GM12878 (cell line): ENCODE data around the gene TAPBP. TPM values are rescaled to one million over a fixed set of nuclear protein-coding genes. Genes with fewer than 3 reads are reported as not detected.

ENCODE experiments used
- ATAC-seq: fragments of 200-7000 bp; cut with Tn5 transposase; 3 replicates; pipeline ENCODE4 v1.9.1; 2020; ENCODE audit warnings: mild to moderate bottlenecking, moderate library complexity
- BruUV-seq: library from RNA; stranded (reverse); fragments of 400-500 nt; replicated peaks from 2 replicates; lab custom pipeline; 2021; lab: Mats Ljungman, UMichigan
- CTCF ChIA-PET: fragments of 300-600 bp; sonication (Branson Sonifier 250); formaldehyde crosslinking; extraction: SDS; loops from one replicate; lab custom pipeline; 2021; ENCODE audit warnings: inconsistent platforms; lab: Yijun Ruan, JAX
- POLR2A ChIA-PET: fragments of 350-600 bp; formaldehyde crosslinking; extraction: SDS; loops from one replicate; lab custom pipeline; 2021; ENCODE audit warnings: inconsistent platforms; lab: Charles Lee
- RAD21 ChIA-PET: fragments of 300-600 bp; sonication (Branson Sonifier 250); formaldehyde crosslinking; loops from one replicate; lab custom pipeline; 2023; ENCODE audit warnings: antibody characterized with exemption; ENCODE audit not compliant: unreplicated experiment; lab: Charles Lee
- SMC1A ChIA-PET: fragments of 300-600 bp; sonication (Branson Sonifier 250); formaldehyde crosslinking; loops from one replicate; lab custom pipeline; 2023; ENCODE audit not compliant: unreplicated experiment, uncharacterized antibody; lab: Charles Lee
- DNase-seq: peaks from one replicate; pipeline ENCODE4 v3.0.0-alpha.2; 2011; ENCODE audit warnings: low read depth, low spot score
- FAIRE-seq: peaks from 3 replicates; lab custom pipeline; 2011; peaks lifted over from hg19 to GRCh38; lab: Jason Lieb, UNC
- H2AFZ ChIP-seq: 2 replicates; pipeline ENCODE4 v1.6.0; 2011; ENCODE audit warnings: low read depth, low read length, control low read depth; ENCODE audit not compliant: control insufficient read depth
- H3K27ac ChIP-seq: 2 replicates; pipeline ENCODE4 v1.5.1; 2011; ENCODE audit warnings: control low read depth; ENCODE audit not compliant: control insufficient read depth, insufficient read depth
- H3K27me3 ChIP-seq, 2 experiments: replicated peaks in 1 of 2; 2 replicates each; pipeline versions ENCODE4 v1.6.0 to v1.6.1; 2011; ENCODE audit warnings: low read length in 1 of 2; ENCODE audit not compliant: control insufficient read depth in 2 of 2, insufficient read depth in 2 of 2
- H3K36me3 ChIP-seq, 2 experiments: 2 replicates each; pipeline ENCODE4 v1.5.1; 2011; ENCODE audit warnings: low read length in 1 of 2; ENCODE audit not compliant: control insufficient read depth in 2 of 2, insufficient read depth in 2 of 2
- H3K4me1 ChIP-seq: 2 replicates; pipeline ENCODE4 v1.6.1; 2011; ENCODE audit warnings: mild to moderate bottlenecking, low read length, moderate library complexity, mixed read lengths; ENCODE audit not compliant: control insufficient read depth, insufficient read depth
- H3K4me2 ChIP-seq: 2 replicates; pipeline ENCODE4 v1.6.0; 2011; ENCODE audit warnings: control low read depth; ENCODE audit not compliant: control insufficient read depth, insufficient read depth
- H3K4me3 ChIP-seq: fragments of 200-600 bp; sonication (generic); 2 replicates; pipeline ENCODE4 v1.5.1; 2016
- H3K79me2 ChIP-seq: 2 replicates; pipeline ENCODE4 v1.6.0; 2011; ENCODE audit warnings: low read length; ENCODE audit not compliant: control insufficient read depth, insufficient read depth
- H3K9ac ChIP-seq: 2 replicates; pipeline ENCODE4 v1.8.0; 2011; ENCODE audit warnings: low read length, control low read depth, mixed read lengths; ENCODE audit not compliant: control insufficient read depth, insufficient read depth
- H3K9me3 ChIP-seq: replicated peaks from 3 replicates; pipeline ENCODE4 v1.5.1; 2011; ENCODE audit warnings: mild to moderate bottlenecking, low read length; ENCODE audit not compliant: control insufficient read depth, insufficient read depth
- H4K20me1 ChIP-seq: 2 replicates; pipeline ENCODE4 v1.6.0; 2011; ENCODE audit not compliant: control insufficient read depth, insufficient read depth
- BCL11A ChIP-seq: IDR thresholded peaks from 2 replicates; pipeline ENCODE4 v1.6.1; 2011; ENCODE audit warnings: low read depth, low read length
- CUX1 ChIP-seq: IDR thresholded peaks from 2 replicates; pipeline ENCODE4 v1.6.1; 2012; ENCODE audit warnings: improper control_type of control experiment, low read depth, low read length; ENCODE audit not compliant: insufficient replicate concordance
- ELK1 ChIP-seq: IDR thresholded peaks from 2 replicates; pipeline ENCODE4 v1.6.1; 2012; ENCODE audit warnings: low read depth, low read length, improper control_type of control experiment
- FOXK2 ChIP-seq: fragments of 450-650 bp; IDR thresholded peaks from 2 replicates; pipeline ENCODE4 v1.6.1; 2017; ENCODE audit warnings: mild to moderate bottlenecking, moderate library complexity
- IKZF1 ChIP-seq: fragments of 450-650 bp; conservative IDR thresholded peaks from 2 replicates; pipeline ENCODE4 v1.6.1; 2017; ENCODE audit warnings: antibody characterized with exemption, mild to moderate bottlenecking
- NR2C1 ChIP-seq: fragments of 450-650 bp; IDR thresholded peaks from 2 replicates; pipeline ENCODE4 v1.6.1; 2017; ENCODE audit warnings: antibody characterized with exemption, mild to moderate bottlenecking, moderate library complexity
- RFX5 ChIP-seq: IDR thresholded peaks from 2 replicates; pipeline ENCODE4 v1.6.1; 2011; ENCODE audit warnings: low read depth, low read length, improper control_type of control experiment
- SMC3 ChIP-seq: IDR thresholded peaks from 2 replicates; pipeline ENCODE4 v1.6.1; 2011; ENCODE audit warnings: low read length, improper control_type of control experiment, borderline replicate concordance
- STAT3 ChIP-seq: IDR thresholded peaks from 2 replicates; pipeline ENCODE4 v1.6.1; 2011; ENCODE audit warnings: low read depth, low read length, improper control_type of control experiment
- USF2 ChIP-seq: IDR thresholded peaks from 2 replicates; pipeline ENCODE4 v1.6.1; 2011; ENCODE audit warnings: low read depth, low read length, improper control_type of control experiment, borderline replicate concordance
- YY1 ChIP-seq: IDR thresholded peaks from 2 replicates; pipeline ENCODE4 v1.6.1; 2011; ENCODE audit warnings: low read depth, mild to moderate bottlenecking, low read length
- ZNF622 ChIP-seq: fragments of 450-650 bp; IDR thresholded peaks from 2 replicates; pipeline ENCODE4 v1.6.1; 2017; ENCODE audit warnings: mild to moderate bottlenecking, inconsistent platforms
- ZNF687 ChIP-seq: fragments of 450-650 bp; IDR thresholded peaks from 2 replicates; pipeline ENCODE4 v1.6.1; 2017; ENCODE audit warnings: mild to moderate bottlenecking, moderate library complexity
- WGBS: methylation state at CpG from one replicate; pipeline ENCODE4 v1.1.6; 2016; ENCODE audit warnings: low lambda C conversion rate; ENCODE audit not compliant: insufficient replicate concordance, insufficient coverage; ENCODE audit errors: missing lambda C conversion rate; 5-methylcytosine and 5-hydroxymethylcytosine counted together
- in situ Hi-C: fragments of 300-500 bp; cut with MboI; formaldehyde crosslinking; loops from 9 replicates; pipeline ENCODE4 v1.14.3; 2018; ENCODE audit warnings: mixed read lengths
- intact Hi-C: fragments of 100-400 bp; cut with micrococcal nuclease; formaldehyde crosslinking; loops from one replicate; pipeline ENCODE4 v1.14.2; 2022; ENCODE audit not compliant: unreplicated experiment
- polyA plus RNA-seq, 11 experiments: library from polyadenylated mRNA; depleted of rRNA in 4 of 11; unstranded in 6 of 11; stranded (reverse) in 5 of 11; fragments of >200 nt; fragmentation: Nextera tagmentation in 4 of 11; fragmentation: Illumina TruSeq in 1 of 11; extraction: Ambion mirVana in 4 of 11; extraction: Trizol in 1 of 11; gene quantifications; 1 replicate in 1 of 11; 2 replicates in 10 of 11; pipeline versions ENCODE4 v1.2.1 to v1.2.3, GENCODE V29; 2011 to 2016; ENCODE audit warnings: inconsistent platforms in 2 of 11, missing spikeins in 2 of 11, low read depth in 1 of 11
- total RNA-seq, 4 experiments: library from RNA; depleted of rRNA in 3 of 4; stranded (reverse); fragments of >200 nt in 3 of 4; fragmentation: Illumina TruSeq in 1 of 4; extraction: Trizol in 1 of 4; gene quantifications; 2 replicates each; pipeline versions ENCODE4 v1.2.1 to v1.2.3, GENCODE V29; 2013 to 2021

TAPBP gene
- total and polyA plus RNA-seq, 10 of the 15 experiments (the other 5 are each of a cell fraction or from before 2014, with no cell fraction given): 14.6 to 210 (median 78.1) TPM

- DNase-seq (no peak), FAIRE-seq (no peak), ATAC-seq (no peak)
- BruUV-seq: no TSS peak
- no peak overlapping the region for H2AFZ ChIP-seq
- no peak overlapping the region for H3K4me3 ChIP-seq
- no peaks in the 10 kb centered on the region for H3K9me3 ChIP-seq
- H3K27ac ChIP-seq: no peak overlapping the region
- in situ Hi-C loops (no loop called here), intact Hi-C loops (no loop called here)
- WGBS: 97% methylated on average over 13 of the region's 13 CpGs
- H3K9ac ChIP-seq: peak overlapping the region; percentile 97; the same call in 1 of the 2 replicates
- POLR2A ChIA-PET: interaction anchor here (0.6 to 5.2 kb wide), 12 partner anchors 12 to 1383 kb away, joined by 3 to 40 read pairs (median 4); partner anchors contain the start of genes B3GALT4, RING1, RPS18 and VPS52
- peaks cover 13% of the 10 kb centered on the region for H3K79me2 ChIP-seq
- no peaks in the 10 kb centered on the region for H4K20me1 ChIP-seq
- no peaks in the 10 kb centered on the region for H3K27me3 ChIP-seq
- SMC1A ChIA-PET: interaction anchor here (0.7 to 3.4 kb wide), 6 partner anchors 18 to 101 kb away, joined by 3 to 17 read pairs (median 4); no protein-coding TSS in a partner anchor
- H3K4me2 ChIP-seq: peak overlapping the region; percentile 98
- H3K36me3 ChIP-seq: peaks cover 2 to 12% of the 10 kb centered on the region in 2 experiments; a peak in 2 of 4 replicates
- CTCF ChIA-PET: interaction anchor here (1.1 to 3.8 kb wide), 7 partner anchors 10 to 317 kb away, joined by 3 to 26 read pairs (median 6); partner anchors contain the start of genes B3GALT4, RGL2, RPS18 and VPS52
- peaks cover 10% of the 10 kb centered on the region for H3K4me1 ChIP-seq
- RAD21 ChIA-PET: interaction anchor here (1.3 to 3.1 kb wide), 2 partner anchors 21 to 77 kb away, joined by 3 to 25 read pairs; partner anchors contain the start of genes RPS18 and VPS52
- TF ChIP-seq ELK1 (no peak), ZNF622 (no peak), BCL11A (no peak), FOXK2 (no peak), NR2C1 (no peak), RFX5 (no peak), YY1 (no peak), SMC3 (no peak), IKZF1 (no peak), USF2 (no peak), ZNF687 (no peak), CUX1 (no peak), STAT3 (no peak)
Observed at GRCh38 chr6:33250731-33251130, 63.1 kb downstream of the TAPBP start.
